GM19372 (cell line): ENCODE data around the gene ABCB1.
A peak's percentile ranks its signal among the peaks of the same experiment; 100 is the strongest.
"Not testable (repeated sequence)": the region's sequence is repeated elsewhere in the genome, so short reads cannot be mapped to it uniquely, and the experiment has no call there.

Experiments
- ATAC-seq: cut with Tn5 transposase; IDR thresholded peaks from one replicate; pipeline ENCODE4 v1.9.1; 2021; ENCODE audit warnings: mild to moderate bottlenecking, low read depth, moderate library complexity; ENCODE audit not compliant: unreplicated experiment

ABCB1 gene

GRCh38 chr7:87475359-87476178, 125.1 kb downstream of the ABCB1 start, which contains the start of gene ABCB4:
Gene ABCB4, minus strand, starts transcription at chr7:87475680. Its CDS starts 215 bp downstream, at chr7:87475465.
- peak; percentile 34 for ATAC-seq

- peak; percentile 55 for ATAC-seq
Observed at GRCh38 chr7:87474533-87475358, 125.9 kb downstream of the ABCB1 start.

DNA sequence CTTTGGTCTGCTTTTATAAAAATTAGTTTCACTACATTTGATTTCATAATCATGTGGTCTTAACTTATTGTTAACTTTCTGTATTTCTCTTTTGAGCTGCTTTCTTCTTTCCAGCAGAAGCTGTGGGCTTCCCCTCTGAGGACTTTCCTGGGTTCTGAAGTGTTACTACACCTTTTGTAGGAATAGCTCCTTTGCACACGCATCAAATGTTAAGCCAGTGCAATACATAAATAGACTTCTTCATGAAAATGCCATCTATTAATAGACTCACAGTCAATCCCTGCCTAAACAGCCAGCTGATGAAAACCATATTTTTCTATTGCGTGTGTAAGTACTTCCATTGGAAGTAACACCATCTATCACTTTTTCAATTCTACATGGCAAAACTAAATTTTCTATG, 126.7 kb downstream of the ABCB1 start:
- no peak for ATAC-seq

DNA sequence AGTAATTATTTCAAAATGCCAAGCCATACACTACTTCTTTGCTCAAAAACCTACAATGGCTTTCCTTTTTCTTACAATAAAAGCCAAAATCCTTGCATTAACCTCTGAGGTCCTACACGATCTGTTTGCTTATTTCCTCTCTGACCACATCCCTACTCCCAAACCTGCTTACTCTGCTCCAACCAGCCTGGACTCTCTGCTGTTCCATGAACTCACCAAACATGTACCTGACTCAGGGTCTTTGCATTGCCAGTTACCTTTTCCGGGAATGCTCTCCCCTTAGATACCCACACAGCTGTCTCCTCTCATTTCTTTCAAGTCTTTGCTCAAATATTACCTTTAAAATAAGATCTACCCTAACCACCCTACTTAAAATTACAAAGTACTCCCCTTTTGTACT, 127.5 kb downstream of the ABCB1 start:
- no peak for ATAC-seq

DNA sequence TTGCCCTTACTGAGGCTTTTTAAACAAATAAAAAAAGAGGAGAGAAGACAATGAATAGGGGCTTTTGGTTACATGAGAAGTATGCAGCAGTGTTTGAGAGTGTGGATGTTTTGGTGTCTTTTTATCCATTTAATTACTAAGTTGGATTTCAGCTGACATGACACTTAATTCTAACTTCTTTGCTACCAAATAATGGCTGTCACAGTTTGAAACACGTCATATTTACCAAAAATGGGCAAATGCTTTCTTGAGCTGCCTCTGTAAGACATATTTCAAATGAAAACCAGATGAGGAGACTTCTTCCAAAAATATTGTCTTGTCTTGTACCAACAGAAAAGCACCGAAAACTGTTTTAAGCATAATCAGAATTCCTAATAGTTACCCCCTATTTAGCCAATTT, 129.2 kb downstream of the ABCB1 start:
- no peak for ATAC-seq

- ATAC-seq: not testable (repeated sequence)
Observed at GRCh38 chr7:87469204-87469603, 131.5 kb downstream of the ABCB1 start.

- ATAC-seq: not testable (repeated sequence)
Observed at GRCh38 chr7:87465534-87465880, 135.2 kb downstream of the ABCB1 start.

DNA sequence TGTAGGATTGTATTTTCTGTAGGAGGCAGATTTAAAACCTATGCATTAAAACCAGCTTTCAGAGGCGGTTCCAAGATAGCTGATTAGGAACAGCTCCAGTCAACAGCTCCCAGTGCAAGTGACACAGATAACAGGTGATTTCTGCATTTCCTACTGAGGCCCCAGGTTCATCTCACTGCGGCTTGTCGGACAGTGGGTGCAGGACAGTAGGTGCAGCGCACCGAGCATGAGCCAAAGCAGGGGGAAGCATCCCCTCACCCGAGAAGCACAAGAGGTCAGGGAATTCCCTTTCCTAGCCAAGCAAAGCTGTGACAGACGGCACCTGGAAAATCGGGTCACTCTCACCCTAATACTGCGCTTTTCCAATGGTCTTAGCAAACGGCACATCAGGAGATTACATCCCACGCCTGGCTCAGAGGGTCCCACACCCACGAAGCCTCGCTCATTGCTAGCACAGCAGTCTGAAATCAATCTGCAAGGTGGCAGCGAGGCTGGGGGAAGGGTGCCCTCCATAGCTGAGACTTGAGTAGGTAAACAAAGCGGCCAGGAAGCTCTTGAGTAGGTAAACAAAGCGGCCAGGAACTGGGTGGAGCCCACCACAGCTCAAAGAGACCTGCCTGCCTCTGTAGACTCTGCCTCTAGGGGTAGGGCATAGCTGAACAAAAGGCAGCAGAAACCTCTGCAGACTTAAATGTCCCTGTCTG, 135.7 kb downstream of the ABCB1 start:
- ATAC-seq: not testable (repeated sequence)

- no peak for ATAC-seq
Observed at GRCh38 chr7:87463982-87464381, 136.7 kb downstream of the ABCB1 start.

DNA sequence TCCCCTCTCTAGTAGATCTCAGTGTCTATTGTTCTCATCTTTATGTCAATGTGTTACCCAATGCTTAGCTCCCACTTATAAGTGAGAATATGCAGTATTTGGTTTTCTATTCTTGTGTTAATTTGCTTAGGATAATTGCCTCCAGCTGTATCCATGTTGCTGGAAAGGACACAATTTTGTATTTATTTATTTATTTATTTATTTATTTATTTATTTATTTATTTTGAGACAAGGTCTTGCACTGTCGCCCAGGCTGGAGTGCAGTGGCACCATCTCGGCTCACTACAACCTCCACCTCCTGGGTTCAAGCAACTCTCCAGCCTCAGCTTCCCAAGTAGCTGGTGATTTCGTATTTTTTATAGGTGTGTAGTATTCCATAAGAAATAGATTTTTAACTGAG, 140.2 kb downstream of the ABCB1 start:
- ATAC-seq: not testable (repeated sequence)

- ATAC-seq: no peak
Observed at GRCh38 chr7:87459941-87460340, 140.7 kb downstream of the ABCB1 start.

DNA sequence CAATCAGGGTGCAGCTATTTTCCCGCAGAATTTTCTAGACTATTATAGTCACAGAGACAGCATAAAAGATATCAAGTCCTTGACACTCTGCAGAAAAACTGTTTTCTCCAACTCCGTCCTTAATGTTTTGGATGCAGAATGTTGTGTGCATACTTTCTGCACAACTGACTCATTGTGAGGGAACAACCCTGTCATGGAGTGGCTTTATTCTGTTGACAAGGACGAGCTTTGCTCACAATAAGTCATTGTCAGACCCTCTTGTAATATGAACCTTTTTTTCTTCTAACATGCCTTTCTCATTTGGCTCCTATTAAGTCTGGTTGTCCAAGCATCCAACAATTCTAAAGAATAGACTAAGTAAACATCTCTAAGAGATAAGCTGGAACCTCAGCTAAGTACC, 142.5 kb downstream of the ABCB1 start:
- no peak for ATAC-seq

DNA sequence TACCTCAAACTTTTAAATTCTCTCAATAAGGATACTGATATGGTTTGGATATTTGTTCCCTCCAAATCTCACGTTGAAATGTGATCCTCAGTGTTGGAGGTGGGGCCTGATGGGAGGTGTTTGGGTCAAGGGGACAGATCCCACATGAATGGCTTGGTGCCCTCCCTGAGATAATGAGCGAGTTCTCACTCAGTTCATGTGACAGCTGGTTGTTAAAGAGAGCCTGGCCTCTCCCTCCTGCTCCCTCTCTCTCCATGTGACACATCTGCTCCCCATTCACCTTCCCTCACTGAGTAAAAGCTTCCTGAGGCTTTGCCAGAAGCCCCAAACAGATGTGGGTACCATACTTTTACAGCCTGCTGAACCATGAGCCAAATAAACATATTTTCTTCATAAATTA, 144.4 kb downstream of the ABCB1 start:
- ATAC-seq: no peak
